GM21515 (cell line): ENCODE results near the gene VEGFB.

Source experiments
- ATAC-seq: cut with Tn5 transposase; IDR thresholded peaks from one replicate; pipeline ENCODE4 v1.9.1; 2021; ENCODE audit not compliant: unreplicated experiment

The VEGFB gene

DNA sequence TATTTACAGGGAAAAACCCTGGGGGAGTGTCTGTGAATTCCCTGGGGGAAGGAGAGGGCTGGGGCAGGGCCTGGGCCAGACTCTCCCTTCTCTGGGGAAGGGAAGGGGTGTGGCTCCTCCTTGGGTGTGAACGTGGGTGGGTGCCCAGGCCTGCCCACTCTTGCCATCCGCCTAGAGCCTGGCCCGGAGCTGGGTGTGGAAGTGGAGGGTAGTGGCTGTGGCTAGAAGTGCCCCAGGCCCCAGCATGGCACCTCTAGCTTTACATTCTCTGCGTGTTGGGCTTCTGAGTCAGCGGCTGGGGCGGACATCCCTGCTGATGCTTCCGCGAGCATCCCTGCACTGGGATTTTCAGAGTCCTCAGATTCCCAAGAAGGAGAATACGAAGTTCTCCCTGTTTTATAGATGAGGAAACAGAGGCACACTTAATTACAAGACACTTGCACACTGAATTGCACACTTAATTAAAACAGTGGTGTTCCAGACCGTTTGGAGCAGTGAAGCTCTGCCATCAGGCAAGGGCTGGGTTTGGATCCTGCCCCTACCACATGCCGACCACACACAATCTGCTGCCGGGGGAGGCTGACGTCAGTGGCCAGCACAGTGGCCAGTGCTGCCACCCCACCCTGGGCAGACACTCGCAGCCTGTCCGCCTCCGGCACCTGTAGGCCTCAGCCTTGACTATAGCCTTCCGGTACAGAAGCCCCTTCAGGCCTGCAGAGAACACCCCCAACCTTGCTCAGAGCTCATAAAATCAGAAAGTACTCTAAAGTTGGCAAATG is 42.5 kb downstream of the VEGFB start:
- ATAC-seq = no peak

DNA sequence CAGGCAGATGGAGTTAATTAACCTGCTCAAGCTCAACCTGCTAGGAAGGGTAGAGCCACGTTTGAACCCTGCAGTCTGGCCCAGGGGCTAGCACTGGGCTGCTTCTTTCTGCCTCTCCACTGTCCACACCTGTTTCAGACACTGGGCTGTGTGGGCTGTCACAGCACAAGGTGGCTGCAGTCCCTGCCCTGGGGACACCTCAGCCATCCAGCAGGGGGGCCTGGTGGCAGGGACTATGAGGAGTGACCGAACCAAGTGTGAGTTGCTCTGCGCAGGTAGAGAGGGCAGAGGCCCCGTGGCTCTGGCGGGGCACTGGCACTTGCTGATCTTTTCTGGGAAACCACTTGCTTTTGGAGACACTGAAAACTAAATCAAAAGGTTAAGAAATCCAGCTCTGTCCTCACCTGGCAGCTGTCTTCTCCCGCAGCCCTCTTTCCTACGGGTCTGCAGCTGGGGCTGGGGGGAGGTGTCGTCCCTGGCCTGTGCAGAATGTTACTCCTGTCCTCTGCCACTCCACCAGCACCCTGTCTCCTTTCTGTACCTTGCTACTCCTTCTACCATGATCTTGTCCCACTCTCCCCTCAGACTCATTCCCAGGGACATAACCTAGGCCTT is 44.3 kb downstream of the VEGFB start:
- no peak for ATAC-seq

DNA sequence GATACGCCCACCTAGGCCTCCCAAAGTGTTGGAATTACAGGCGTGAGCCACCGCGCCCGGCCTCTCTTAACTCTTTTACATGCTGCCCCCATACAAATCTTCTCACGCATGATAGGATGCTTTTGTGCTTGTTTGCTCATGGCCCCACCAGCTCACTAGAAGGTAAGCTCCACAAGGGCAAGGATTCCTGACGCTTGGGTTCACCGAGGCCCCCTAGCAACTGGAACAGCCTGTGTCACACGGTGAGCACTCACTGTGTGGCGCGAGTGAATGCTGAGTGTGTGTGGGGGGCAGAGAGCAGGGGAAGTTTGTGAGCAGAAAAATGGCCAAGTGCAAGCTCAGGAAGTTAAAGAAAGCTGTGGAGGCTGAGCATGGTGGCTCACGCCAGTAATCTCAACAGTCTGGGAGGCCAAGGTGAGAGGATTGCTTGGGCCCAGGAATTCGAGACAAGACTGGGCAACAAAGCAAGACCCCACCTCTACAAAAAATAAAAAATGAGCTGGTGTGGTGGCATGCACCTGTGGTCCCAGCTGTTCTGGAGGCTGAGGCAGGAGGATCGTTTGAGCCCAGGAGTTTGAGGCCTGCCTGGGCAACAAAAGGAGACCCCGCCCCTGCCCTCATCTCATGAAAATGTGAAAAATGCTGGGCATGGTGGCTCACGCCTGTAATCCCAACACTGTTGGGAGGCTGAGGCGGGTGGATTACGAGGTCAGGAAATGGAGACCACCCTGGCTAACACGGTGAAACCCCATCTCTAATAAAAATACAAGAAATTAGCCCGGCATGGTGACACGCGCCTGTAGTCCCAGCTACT is 47.8 kb downstream of the VEGFB start:
- ATAC-seq = no peak

DNA sequence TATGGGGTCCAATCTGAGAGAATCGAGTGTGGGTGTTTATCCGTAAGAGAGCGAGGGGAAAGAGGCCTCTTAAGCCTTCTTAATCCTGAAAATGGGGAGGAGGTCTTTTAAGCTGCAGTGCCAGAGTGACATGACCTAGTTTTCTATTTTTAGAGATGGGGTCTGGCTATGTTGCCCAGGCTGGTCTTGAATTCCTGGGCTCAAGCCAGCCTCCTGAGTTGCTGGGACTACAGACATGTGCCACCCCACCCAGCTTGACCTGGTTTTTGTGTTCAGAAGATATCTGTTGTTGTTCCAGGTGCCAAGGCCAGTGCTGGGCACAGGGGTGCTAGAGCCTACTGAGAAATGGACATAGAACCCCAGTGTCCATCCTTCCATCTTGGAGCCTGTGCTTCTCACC is 48.7 kb downstream of the VEGFB start:
- no peak for ATAC-seq

DNA sequence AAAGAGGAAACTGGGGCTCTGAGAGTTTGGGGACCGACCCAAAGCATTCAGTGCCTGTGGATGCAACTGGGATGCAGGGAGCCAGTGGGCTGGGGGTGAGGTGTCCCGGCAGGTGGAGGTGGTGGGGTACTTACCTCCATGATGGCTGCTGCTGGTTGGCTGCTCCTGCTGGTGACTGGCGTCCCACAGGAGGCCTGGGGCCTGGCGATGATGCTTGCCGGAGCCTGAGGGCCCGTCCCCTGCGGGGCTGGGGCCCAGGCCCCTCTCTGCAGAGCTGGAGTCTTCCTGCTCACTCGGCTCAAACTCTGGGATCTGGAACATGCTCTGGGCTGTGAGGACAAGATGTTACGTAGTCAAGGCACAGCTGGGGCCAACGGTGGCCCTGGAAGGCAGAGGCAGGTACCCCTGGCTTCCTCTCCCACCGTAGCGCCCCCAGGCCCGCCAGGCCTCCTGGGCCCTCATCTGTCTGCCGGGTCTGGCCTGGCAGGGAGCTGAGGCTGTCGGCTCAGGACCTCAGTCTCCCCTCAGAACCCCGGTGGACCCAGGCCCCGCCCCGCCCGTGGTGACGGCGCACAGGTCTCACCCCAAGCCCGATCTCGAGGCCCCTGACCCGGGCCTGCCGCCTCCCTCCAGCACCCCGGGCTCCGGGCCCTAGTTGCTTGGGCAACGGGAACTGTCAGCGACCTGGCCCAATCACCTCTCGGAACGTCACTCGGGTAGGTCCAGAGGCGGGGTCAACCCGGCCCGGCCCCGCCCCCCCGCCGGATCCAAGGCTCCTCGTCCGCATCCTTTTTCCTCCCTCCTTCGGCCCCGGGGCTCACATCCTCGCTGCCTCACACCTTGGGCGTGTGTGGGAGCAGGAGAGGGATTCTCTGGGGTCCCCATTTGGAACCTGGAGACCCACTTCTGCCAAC is 49.9 kb downstream of the VEGFB start, which contains the start of gene BAD:
Gene BAD, minus strand, starts transcription at position 618 of the 914 bp plus-strand sequence. Its CDS starts 297 bp downstream, at position 321.
- ATAC-seq = peak; percentile 58

DNA sequence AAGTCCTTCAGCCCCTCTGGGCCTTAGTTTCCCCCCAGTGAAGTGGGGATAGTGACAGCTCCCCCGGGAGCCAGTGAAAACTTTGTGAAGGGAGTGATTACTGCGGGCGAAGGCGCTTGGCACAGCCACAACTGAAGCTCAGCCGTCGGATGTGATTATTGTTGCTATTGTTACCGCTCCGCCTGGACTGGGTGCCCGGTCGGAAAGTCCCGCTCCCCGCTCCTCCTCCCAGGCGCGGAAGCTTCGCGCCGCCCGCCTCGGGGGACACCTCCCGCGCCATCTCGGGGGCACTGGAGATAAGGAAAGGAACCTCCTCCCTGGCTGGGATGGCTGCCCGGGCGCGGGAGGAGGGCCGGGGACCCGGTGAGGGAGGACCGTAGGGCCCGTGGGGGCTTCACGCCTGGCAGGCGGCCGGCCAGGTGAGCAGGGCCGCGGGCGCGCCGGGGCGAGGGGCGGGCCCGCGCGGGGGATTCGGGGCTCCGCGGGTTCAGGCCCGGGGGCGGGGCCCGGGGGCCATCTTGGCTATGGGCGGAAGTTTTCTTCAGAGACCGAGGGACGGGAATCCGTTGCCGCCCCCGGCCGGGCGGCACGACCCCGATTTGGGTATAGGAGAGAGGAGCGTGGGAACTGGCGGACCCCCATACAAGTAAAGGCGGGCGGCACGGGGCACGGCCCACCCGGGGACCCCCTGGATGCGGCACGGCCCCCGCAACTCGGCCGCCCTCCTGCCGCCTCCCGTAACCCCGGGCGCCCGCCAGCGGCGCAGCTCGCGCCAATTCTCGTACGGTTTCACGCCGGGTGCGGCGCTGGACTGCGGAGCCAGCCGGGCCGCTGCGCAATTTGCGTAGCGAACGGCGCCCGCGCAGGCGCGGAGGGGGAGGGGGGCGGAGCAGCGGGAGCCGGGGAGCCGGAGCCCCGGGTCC is 50.8 kb downstream of the VEGFB start, which contains the start of gene GPR137:
Gene GPR137, plus strand, starts transcription at position 887 of the 923 bp plus-strand sequence. CDS start 677 bp downstream, outside the sequence.
- peak; percentile 55 for ATAC-seq

DNA sequence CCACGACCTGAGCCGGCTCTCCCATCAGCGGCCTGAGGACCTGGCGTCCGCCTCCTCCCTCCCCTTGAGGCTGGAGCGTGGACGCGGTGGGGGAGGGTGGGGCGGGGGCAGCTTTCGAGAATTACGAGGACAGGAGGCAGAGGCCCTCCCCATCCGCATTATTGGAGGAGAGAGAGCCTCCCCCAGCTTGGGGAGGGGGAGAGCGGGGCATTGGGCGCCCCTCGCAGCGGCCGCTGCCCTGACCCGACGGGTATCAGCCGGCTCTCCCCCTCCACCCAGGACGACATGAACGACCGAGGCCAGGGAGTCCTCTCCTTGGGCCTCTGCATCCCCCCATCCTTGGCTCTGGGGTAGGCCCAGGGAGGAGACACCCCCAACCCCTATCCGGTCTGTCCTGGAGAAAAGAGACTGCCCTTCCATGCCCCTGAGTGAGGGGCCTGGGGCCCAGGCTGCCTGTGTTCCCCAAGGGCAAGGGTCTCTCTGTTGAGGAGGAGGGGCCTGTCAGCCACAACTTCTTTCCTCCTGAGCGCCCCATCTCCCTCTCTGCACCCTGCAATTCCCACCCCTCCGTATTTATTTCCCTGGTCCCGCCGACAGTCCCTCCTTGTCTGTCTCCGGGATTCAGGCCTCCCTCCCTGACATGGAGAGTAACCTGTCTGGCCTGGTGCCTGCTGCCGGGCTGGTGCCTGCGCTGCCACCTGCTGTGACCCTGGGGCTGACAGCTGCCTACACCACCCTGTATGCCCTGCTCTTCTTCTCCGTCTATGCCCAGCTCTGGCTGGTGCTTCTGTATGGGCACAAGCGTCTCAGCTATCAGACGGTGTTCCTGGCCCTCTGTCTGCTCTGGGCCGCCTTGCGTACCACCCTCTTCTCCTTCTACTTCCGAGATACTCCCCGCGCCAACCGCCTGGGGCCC is 51.8 kb downstream of the VEGFB start:
- no peak for ATAC-seq

DNA sequence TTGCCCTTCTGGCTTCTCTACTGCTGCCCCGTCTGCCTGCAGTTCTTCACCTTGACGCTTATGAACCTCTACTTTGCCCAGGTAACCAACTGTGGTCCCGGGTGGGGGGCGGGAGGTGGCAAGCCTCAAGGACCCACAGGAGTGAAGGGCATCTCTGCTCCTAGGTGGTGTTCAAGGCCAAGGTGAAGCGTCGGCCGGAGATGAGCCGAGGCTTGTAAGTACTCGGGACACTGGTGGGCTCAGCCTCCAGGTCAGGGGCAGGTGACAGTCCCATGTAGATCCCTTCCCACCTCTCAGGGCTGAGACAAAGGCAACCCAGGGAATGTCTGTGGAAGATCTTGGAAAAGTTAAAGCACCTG is 52.4 kb downstream of the VEGFB start:
- ATAC-seq = no peak

DNA sequence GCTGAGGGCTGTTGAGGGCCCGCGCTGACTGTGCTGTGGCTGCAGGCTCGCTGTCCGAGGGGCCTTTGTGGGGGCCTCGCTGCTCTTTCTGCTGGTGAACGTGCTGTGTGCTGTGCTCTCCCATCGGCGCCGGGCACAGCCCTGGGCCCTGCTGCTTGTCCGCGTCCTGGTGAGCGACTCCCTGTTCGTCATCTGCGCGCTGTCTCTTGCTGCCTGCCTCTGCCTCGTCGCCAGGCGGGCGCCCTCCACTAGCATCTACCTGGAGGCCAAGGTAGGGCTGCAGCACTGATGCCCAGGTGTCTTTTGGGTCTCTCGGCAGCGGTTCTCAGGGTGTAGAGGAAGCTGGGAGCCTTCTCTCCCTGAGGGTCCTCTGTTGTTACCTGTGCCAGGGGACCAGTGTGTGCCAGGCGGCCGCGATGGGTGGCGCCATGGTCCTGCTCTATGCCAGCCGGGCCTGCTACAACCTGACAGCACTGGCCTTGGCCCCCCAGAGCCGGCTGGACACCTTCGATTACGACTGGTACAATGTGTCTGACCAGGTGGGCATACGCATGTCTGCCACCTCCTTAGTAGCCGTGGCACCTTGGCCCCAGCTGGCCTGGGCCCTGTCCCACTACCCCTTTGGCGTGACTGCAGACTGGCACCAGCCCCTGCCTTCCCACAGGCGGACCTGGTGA is 53.4 kb downstream of the VEGFB start:
- ATAC-seq = no peak

DNA sequence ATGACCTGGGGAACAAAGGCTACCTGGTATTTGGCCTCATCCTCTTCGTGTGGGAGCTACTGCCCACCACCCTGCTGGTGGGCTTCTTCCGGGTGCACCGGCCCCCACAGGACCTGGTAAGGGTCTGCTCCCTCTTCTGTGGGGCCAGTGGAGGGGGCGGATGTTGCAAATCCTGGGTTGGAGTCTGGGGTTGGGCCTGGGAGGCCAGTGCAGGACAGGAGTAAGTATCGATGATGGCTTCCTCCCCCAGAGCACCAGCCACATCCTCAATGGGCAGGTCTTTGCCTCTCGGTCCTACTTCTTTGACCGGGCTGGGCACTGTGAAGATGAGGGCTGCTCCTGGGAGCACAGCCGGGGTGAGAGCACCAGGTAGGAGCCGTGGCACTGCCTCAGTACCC is 54.0 kb downstream of the VEGFB start:
- no peak for ATAC-seq
